ENCODE results near the gene GPR26. TPM values are rescaled to one million over a fixed set of nuclear protein-coding genes. Genes with fewer than 3 reads are reported as not detected.

The GPR26 gene
- total RNA-seq, result not detected
- not detected for polyA plus RNA-seq

- H3K27ac ChIP-seq, result no peak within 1 kb of the TSS
- no peaks in the 10 kb centered on the region for H3K36me3 ChIP-seq
- no peaks in the 10 kb centered on the region for H3K4me1 ChIP-seq
- H3K27me3 ChIP-seq, result peaks cover 0 to 10% (median 0%) of the 10 kb centered on the region in 4 donors
- FAIRE-seq, result no peak
- no peaks in the 10 kb centered on the region for H3K9me3 ChIP-seq
- DNase-seq, result no peak
- no peak for TF ChIP-seq CTCF (IDR thresholded peaks at IDR 0.05)
- H3K4me3 ChIP-seq, result no peak within 1 kb of the TSS
- 31 to 40% methylated on average over 88 to 101 of the region's 101 CpGs for WGBS, 2 donors
- no peak for ATAC-seq
- intact Hi-C loops (cut with DNase I), result no loop called here
These were observed at the start of gene GPR26 for GRCh38 chr10:123666318-123667236. GPR26 (plus strand) TSS chr10:123666355; CDS start chr10:123666408, 53 bp downstream.

DNA sequence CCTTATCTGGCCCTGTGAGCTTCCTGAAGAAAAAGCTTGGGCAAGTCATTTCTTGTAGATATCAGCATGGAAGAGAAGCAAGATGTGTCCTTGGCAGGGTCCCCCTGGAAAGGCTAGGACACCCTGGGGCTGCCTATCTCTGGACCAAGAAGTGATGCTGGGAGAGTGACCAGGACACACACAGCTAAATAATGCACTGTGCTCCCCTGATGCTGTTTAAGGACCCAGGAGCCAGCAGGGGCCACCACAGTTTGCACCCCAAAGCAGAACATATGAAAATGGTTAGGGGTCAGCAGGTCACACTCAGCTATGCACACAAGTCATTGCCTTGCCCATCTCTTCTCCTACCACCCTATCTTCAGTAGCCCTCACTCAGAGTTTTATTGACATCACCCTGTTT is 47.9 kb upstream of the GPR26 start:
- no peak for FAIRE-seq
- TF ChIP-seq CTCF (IDR thresholded peaks at IDR 0.05), result no peak

DNA sequence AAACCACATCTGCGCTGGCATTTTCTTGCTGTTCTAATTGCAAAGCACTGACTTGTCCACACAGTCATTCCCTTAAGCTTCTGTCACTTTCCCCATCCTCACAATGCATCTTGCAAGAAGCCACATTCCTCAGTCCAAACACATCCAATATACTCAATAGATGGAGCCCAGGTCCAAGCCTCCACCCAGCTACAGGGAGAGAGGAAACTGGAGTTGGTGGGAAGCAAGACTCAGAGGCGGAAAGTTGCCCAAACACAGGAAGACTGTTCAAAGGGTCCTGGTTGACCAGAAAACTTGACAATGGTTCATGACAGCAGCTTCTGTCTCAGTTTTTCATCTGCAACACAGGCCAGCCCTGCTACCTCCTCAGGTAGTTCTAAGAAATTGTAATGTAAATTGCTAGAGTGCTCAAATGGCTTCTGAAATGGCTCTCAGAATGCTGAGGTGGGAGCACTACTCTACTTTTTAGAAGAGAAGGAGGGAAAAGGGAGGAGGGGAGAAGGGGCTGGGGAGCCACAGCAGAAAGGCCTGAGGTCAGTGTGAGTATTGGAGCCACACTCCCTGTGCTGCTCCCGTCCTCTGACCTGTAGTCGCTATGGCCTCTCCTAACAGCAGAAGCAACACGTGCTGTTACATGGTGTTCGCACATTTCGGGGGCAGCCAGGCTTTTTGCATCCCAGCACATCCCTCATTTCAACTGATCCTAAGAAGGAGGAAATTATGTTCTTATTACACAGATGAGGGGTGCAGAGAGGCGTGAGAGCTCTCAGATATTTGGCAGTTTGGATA is 46.9 kb upstream of the GPR26 start:
- 70 to 74% methylated on average over 8 of the region's 8 CpGs for WGBS, 2 donors
- DNase-seq, result no peak
- Histone ChIP-seq H3K27ac (no peak overlapping the region), H3K4me1 (no peaks in the 10 kb centered on the region), H3K9me3 (no peaks in the 10 kb centered on the region), H3K4me3 (no peak overlapping the region), H3K36me3 (no peaks in the 10 kb centered on the region), H3K27me3 (peaks cover 0 to 7% (median 0%) of the 10 kb centered on the region in 4 donors)
- no peak for ATAC-seq
- FAIRE-seq, result no peak
- TF ChIP-seq CTCF (IDR thresholded peaks at IDR 0.05), result no peak
- intact Hi-C loops (cut with DNase I), result no loop called here

More for the DNA sequence above, 47.9 kb upstream of the GPR26 start:
- DNase-seq (no peak), ATAC-seq (no peak)
- Histone ChIP-seq H3K27me3 (peaks cover 0 to 7% (median 0%) of the 10 kb centered on the region in 4 donors), H3K9me3 (no peaks in the 10 kb centered on the region), H3K4me3 (no peak overlapping the region), H3K4me1 (no peaks in the 10 kb centered on the region), H3K36me3 (no peaks in the 10 kb centered on the region), H3K27ac (no peak overlapping the region)
- intact Hi-C loops (cut with DNase I), result no loop called here

GRCh38 chr10:123620621-123621020 is 45.5 kb upstream of the GPR26 start:
- peaks cover 0 to 7% (median 0%) of the 10 kb centered on the region in 4 donors for H3K27me3 ChIP-seq
- H3K9me3 ChIP-seq, result no peaks in the 10 kb centered on the region
- no peak for TF ChIP-seq CTCF (IDR thresholded peaks at IDR 0.05)
- FAIRE-seq (no peak), ATAC-seq (no peak), DNase-seq (no peak)
- H3K27ac ChIP-seq, result no peak overlapping the region
- no peaks in the 10 kb centered on the region for H3K4me1 ChIP-seq
- H3K4me3 ChIP-seq, result no peak overlapping the region
- H3K36me3 ChIP-seq, result no peaks in the 10 kb centered on the region
- WGBS, 2 donors, result 43 to 51% methylated on average over 9 of the region's 9 CpGs
- intact Hi-C loops (cut with DNase I), result no loop called here

All from pancreas (tissue), 10 donors.